Thyroid gland (tissue), 4 donors: ENCODE data around the gene C1R. TPM values are rescaled to one million over a fixed set of nuclear protein-coding genes. Genes with fewer than 3 reads are reported as not detected.
A peak's percentile ranks its signal among the peaks of the same experiment; 100 is the strongest.

ENCODE experiments used
- DNase-seq, 2 donors: peaks; one replicate each; pipeline ENCODE4 v3.0.0-alpha.2; 2019
- H3K27ac ChIP-seq, 3 donors: fragments of 200-600 bp; sonication (generic); 1 replicate in 2 of 3; 2 replicates in 1 of 3; pipeline ENCODE4 v1.5.1; 2016 to 2019; ENCODE audit warnings: mild to moderate bottlenecking in 1 of 3, moderate library complexity in 1 of 3
- H3K27me3 ChIP-seq: fragments of 200-600 bp; sonication (generic); one replicate; pipeline ENCODE4 v1.5.1; 2019
- H3K36me3 ChIP-seq, 2 donors: fragments of 200-600 bp; sonication (generic); one replicate each; pipeline ENCODE4 v1.5.1; 2016 to 2019
- H3K4me1 ChIP-seq, 2 donors: fragments of 200-600 bp; sonication (generic); one replicate each; pipeline ENCODE4 v1.5.1; 2017 to 2019
- H3K4me3 ChIP-seq, 3 donors: fragments of 200-600 bp; sonication (generic); replicated peaks in 1 of 3; 1 replicate in 2 of 3; 2 replicates in 1 of 3; pipeline ENCODE4 v1.5.1; 2016; ENCODE audit warnings: mild to moderate bottlenecking in 1 of 3
- H3K9me3 ChIP-seq: fragments of 200-600 bp; sonication (generic); one replicate; pipeline ENCODE4 v1.5.1; 2017
- CTCF ChIP-seq, 6 experiments: fragments of 200-600 bp in 3 of 6; fragments of 450-650 bp in 3 of 6; sonication (generic) in 3 of 6; IDR thresholded peaks; one replicate each; pipeline ENCODE4 v1.5.1; 2016 to 2019; ENCODE audit warnings: antibody characterized with exemption in 6 of 6, mild to moderate bottlenecking in 2 of 6, inconsistent platforms in 1 of 6, moderate library complexity in 1 of 6
- POLR2A ChIP-seq, 2 donors: fragments of 450-650 bp; IDR thresholded peaks; one replicate each; pipeline ENCODE4 v1.6.1; 2017; ENCODE audit warnings: antibody characterized with exemption in 2 of 2, mild to moderate bottlenecking in 2 of 2, moderate library complexity in 1 of 2
- WGBS, 2 donors: methylation state at CpG; one replicate each; pipeline ENCODE4 v1.1.5; 2017; 5-methylcytosine and 5-hydroxymethylcytosine counted together
- intact Hi-C: fragments of 100-400 bp; cut with DNase I; formaldehyde crosslinking; loops from one replicate; pipeline ENCODE4 v1.15.1; 2023
- total RNA-seq, 4 donors: library from RNA; depleted of rRNA; stranded (reverse); fragments of >200 nt; gene quantifications; one replicate each; pipeline ENCODE4 v1.2.3, GENCODE V29; 2016

The C1R gene
- total RNA-seq, 4 donors from 2014 or later = 132 to 545 (median 312) TPM

GRCh38 chr12:7129287-7129871 lies 37.1 kb upstream of the C1R start:
- Histone ChIP-seq H3K36me3 (peaks cover 0 to 7% of the 10 kb centered on the region in 2 donors), H3K4me1 (peaks cover 14 to 17% of the 10 kb centered on the region in 2 donors), H3K27me3 (no peaks in the 10 kb centered on the region), H3K27ac (peak overlapping the region; percentile 50 to 86 (median 69)), H3K4me3 (peak overlapping the region; percentile 29 to 68 (median 67)), H3K9me3 (no peaks in the 10 kb centered on the region)
- TF ChIP-seq POLR2A (IDR thresholded peaks at IDR 0.05) = no peak
- DNase-seq = no peak
- 2 to 16% methylated on average over 9 to 19 of the region's 19 CpGs for WGBS, 2 donors
- intact Hi-C loops = no loop called here

- TF ChIP-seq CTCF (IDR thresholded peaks at IDR 0.05) = no peak
- no peak for TF ChIP-seq POLR2A (IDR thresholded peaks at IDR 0.05)
- no peaks in the 10 kb centered on the region for H3K9me3 ChIP-seq
- H3K27me3 ChIP-seq = no peaks in the 10 kb centered on the region
- DNase-seq = peak in 1 of 2 donors; percentile 28
- H3K4me3 ChIP-seq = peak within 1 kb of the TSS; percentile 29 to 68 (median 67)
- 57 to 72% methylated on average over 5 of the region's 7 CpGs for WGBS, 2 donors
- peak within 1 kb of the TSS; percentile 50 to 86 (median 69) for H3K27ac ChIP-seq
- peaks cover 14 to 17% of the 10 kb centered on the region in 2 donors for H3K4me1 ChIP-seq
- intact Hi-C loops = no loop called here
- peaks cover 0 to 4% of the 10 kb centered on the region in 2 donors for H3K36me3 ChIP-seq
Measured at GRCh38 chr12:7128681-7129286, 36.5 kb upstream of the C1R start, which contains the start of gene RBP5. RBP5 (minus strand) TSS chr12:7128889; CDS start chr12:7128775, 114 bp downstream.

- no peak overlapping the region for H3K27ac ChIP-seq
Measured at GRCh38 chr12:7127916-7128626, 35.8 kb upstream of the C1R start.

GRCh38 chr12:7125632-7126227 lies 33.5 kb upstream of the C1R start:
- WGBS, 2 donors = 72 to 98% methylated on average over 4 of the region's 4 CpGs

More at GRCh38 chr12:7127916-7128626, 35.8 kb upstream of the C1R start:
- Histone ChIP-seq H3K4me3 (no peak overlapping the region), H3K4me1 (peaks cover 14 to 20% of the 10 kb centered on the region in 2 donors), H3K36me3 (no peaks in the 10 kb centered on the region), H3K27me3 (no peaks in the 10 kb centered on the region), H3K9me3 (no peaks in the 10 kb centered on the region)
- DNase-seq = no peak
- intact Hi-C loops = no loop called here
- 78 to 94% methylated on average over 15 to 17 of the region's 17 CpGs for WGBS, 2 donors
- no peak for TF ChIP-seq CTCF (IDR thresholded peaks at IDR 0.05)
- no peak for TF ChIP-seq POLR2A (IDR thresholded peaks at IDR 0.05)

More at GRCh38 chr12:7125632-7126227, 33.5 kb upstream of the C1R start:
- TF ChIP-seq CTCF (IDR thresholded peaks at IDR 0.05) (no peak), POLR2A (IDR thresholded peaks at IDR 0.05) (no peak)
- no peak overlapping the region for H3K27ac ChIP-seq
- H3K27me3 ChIP-seq = no peaks in the 10 kb centered on the region
- H3K36me3 ChIP-seq = no peaks in the 10 kb centered on the region
- H3K4me1 ChIP-seq = peaks cover 7 to 21% of the 10 kb centered on the region in 2 donors
- H3K9me3 ChIP-seq = no peaks in the 10 kb centered on the region
- no peak overlapping the region for H3K4me3 ChIP-seq
- intact Hi-C loops = no loop called here
- DNase-seq = no peak
